ENCODE data around the gene CTLA4. TPM values are rescaled to one million over a fixed set of nuclear protein-coding genes. Genes with fewer than 3 reads are reported as not detected.
"Not testable (repeated sequence)": the region's sequence is repeated elsewhere in the genome, so short reads cannot be mapped to it uniquely, and the experiment has no call there.

CTLA4 gene
- total RNA-seq, 1 donor from 2014 or later = 0.11 TPM

- Histone ChIP-seq H3K27me3 (ENCODE audit: low read depth) (no peaks in the 10 kb centered on the region), H3K27ac (replicated peaks) (no peak overlapping the region), H3K36me3 (no peaks in the 10 kb centered on the region), H3K4me1 (no peaks in the 10 kb centered on the region), H3K9me3 (replicated peaks) (no peaks in the 10 kb centered on the region), H3K4me3 (no peak overlapping the region)
- TF ChIP-seq, protein P1, sequence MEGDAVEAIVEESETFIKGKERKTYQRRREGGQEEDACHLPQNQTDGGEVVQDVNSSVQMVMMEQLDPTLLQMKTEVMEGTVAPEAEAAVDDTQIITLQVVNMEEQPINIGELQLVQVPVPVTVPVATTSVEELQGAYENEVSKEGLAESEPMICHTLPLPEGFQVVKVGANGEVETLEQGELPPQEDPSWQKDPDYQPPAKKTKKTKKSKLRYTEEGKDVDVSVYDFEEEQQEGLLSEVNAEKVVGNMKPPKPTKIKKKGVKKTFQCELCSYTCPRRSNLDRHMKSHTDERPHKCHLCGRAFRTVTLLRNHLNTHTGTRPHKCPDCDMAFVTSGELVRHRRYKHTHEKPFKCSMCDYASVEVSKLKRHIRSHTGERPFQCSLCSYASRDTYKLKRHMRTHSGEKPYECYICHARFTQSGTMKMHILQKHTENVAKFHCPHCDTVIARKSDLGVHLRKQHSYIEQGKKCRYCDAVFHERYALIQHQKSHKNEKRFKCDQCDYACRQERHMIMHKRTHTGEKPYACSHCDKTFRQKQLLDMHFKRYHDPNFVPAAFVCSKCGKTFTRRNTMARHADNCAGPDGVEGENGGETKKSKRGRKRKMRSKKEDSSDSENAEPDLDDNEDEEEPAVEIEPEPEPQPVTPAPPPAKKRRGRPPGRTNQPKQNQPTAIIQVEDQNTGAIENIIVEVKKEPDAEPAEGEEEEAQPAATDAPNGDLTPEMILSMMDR (IDR thresholded peaks at IDR 0.05; ENCODE audit: borderline replicate concordance) = no peak
- DNase-seq = no peak
- intact Hi-C loops (cut with micrococcal nuclease) = no loop called here
These were observed 13.1 kb downstream of the CTLA4 start for GRCh38 chr2:203880557-203881125.

DNA sequence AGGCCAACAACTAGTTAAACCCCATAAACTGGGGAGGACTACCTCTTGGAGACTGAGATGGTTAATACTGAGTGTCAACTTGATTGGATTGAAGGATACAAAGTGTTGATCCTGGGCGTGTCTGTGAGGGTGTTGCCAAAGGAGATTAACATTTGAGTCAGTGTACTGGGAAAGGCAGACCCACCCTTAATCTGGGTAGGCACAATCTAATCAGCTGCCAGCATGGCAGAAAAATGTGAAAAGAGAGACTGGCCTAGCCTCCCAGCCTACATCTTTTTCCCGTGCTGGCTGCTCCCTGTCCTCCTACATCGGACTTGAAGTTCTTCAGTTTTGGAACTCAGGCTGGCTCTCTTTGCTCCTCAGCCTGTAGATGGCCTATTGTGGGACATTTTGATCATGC is 13.6 kb downstream of the CTLA4 start:
- H3K4me1 ChIP-seq; H3K4me3 ChIP-seq; H3K27me3 ChIP-seq (ENCODE audit: low read depth); H3K36me3 ChIP-seq; H3K27ac ChIP-seq (replicated peaks); DNase-seq; intact Hi-C loops (cut with micrococcal nuclease); H3K9me3 ChIP-seq (replicated peaks): not testable (repeated sequence)

DNA sequence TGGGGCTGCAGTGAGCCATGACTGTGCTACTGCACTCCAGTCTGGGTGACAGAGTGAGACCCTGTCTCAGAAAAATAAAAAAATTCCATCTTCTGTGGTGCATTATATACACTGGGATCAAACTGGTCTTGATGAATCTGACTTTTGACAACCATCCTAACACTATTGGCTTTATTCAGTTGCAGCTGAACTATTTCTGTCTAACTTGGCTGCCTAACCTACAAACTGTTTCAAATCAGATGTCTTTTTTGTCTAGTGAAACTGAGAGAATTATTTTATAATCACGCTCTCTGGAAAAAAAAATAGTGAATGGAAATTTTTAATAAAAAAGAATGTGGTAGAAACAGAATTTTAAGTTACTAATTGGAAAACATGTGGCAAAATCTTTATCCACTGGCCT is 15.0 kb downstream of the CTLA4 start:
- no peaks in the 10 kb centered on the region for H3K36me3 ChIP-seq
- H3K27me3 ChIP-seq (ENCODE audit: low read depth) = no peaks in the 10 kb centered on the region
- DNase-seq = no peak
- H3K4me1 ChIP-seq = no peaks in the 10 kb centered on the region
- TF ChIP-seq, protein P1 (IDR thresholded peaks at IDR 0.05; ENCODE audit: borderline replicate concordance) = no peak
- intact Hi-C loops (cut with micrococcal nuclease) = no loop called here
- no peak overlapping the region for H3K27ac ChIP-seq (replicated peaks)
- no peak overlapping the region for H3K4me3 ChIP-seq
- H3K9me3 ChIP-seq (replicated peaks) = no peaks in the 10 kb centered on the region

GRCh38 chr2:203886661-203887151 is 19.1 kb downstream of the CTLA4 start:
- no peak for DNase-seq
- H3K9me3 ChIP-seq (replicated peaks) = no peaks in the 10 kb centered on the region
- TF ChIP-seq, protein P1 (IDR thresholded peaks at IDR 0.05; ENCODE audit: borderline replicate concordance) = no peak
- intact Hi-C loops (cut with micrococcal nuclease) = no loop called here
- peaks cover 5% of the 10 kb centered on the region for H3K4me1 ChIP-seq
- H3K27ac ChIP-seq (replicated peaks) = peak overlapping the region; percentile 7
- no peaks in the 10 kb centered on the region for H3K36me3 ChIP-seq
- H3K27me3 ChIP-seq (ENCODE audit: low read depth) = no peaks in the 10 kb centered on the region
- no peak overlapping the region for H3K4me3 ChIP-seq

- TF ChIP-seq, protein P1 (IDR thresholded peaks at IDR 0.05; ENCODE audit: borderline replicate concordance) = no peak
- Histone ChIP-seq H3K4me1 (peaks cover 5% of the 10 kb centered on the region), H3K27me3 (ENCODE audit: low read depth) (no peaks in the 10 kb centered on the region), H3K27ac (replicated peaks) (no peak overlapping the region), H3K9me3 (replicated peaks) (no peaks in the 10 kb centered on the region), H3K36me3 (no peaks in the 10 kb centered on the region), H3K4me3 (no peak overlapping the region)
- intact Hi-C loops (cut with micrococcal nuclease) = no loop called here
- no peak for DNase-seq
These were observed 20.1 kb downstream of the CTLA4 start for GRCh38 chr2:203887677-203888076.

- TF ChIP-seq, protein P1 (IDR thresholded peaks at IDR 0.05; ENCODE audit: borderline replicate concordance) = no peak
- no peak overlapping the region for H3K27ac ChIP-seq (replicated peaks)
- peaks cover 5% of the 10 kb centered on the region for H3K4me1 ChIP-seq
These were observed 22.0 kb downstream of the CTLA4 start for GRCh38 chr2:203889542-203889941.

More at GRCh38 chr2:203889542-203889941, 22.0 kb downstream of the CTLA4 start:
- intact Hi-C loops (cut with micrococcal nuclease) = no loop called here
- Histone ChIP-seq H3K4me3 (no peak overlapping the region), H3K36me3 (no peaks in the 10 kb centered on the region), H3K27me3 (ENCODE audit: low read depth) (no peaks in the 10 kb centered on the region), H3K9me3 (replicated peaks) (no peaks in the 10 kb centered on the region)
- DNase-seq = no peak
